Tibial nerve (tissue), 3 donors: ENCODE data around the gene C11orf68.

Source experiments
- POLR2A ChIP-seq, 2 donors: fragments of 450-650 bp; IDR thresholded peaks; one replicate each; pipeline ENCODE4 v1.6.1; 2017; ENCODE audit warnings: antibody characterized with exemption in 2 of 2, mild to moderate bottlenecking in 2 of 2, moderate library complexity in 2 of 2
- TF ChIP-seq, protein P1 (sequence below), 5 experiments: fragments of 200-600 bp in 3 of 5; fragments of 450-650 bp in 2 of 5; sonication (generic) in 3 of 5; IDR thresholded peaks; one replicate each; pipeline ENCODE4 v1.5.1; 2016 to 2019; ENCODE audit warnings: antibody characterized with exemption in 5 of 5, mild to moderate bottlenecking in 3 of 5, moderate library complexity in 2 of 5

DNA sequence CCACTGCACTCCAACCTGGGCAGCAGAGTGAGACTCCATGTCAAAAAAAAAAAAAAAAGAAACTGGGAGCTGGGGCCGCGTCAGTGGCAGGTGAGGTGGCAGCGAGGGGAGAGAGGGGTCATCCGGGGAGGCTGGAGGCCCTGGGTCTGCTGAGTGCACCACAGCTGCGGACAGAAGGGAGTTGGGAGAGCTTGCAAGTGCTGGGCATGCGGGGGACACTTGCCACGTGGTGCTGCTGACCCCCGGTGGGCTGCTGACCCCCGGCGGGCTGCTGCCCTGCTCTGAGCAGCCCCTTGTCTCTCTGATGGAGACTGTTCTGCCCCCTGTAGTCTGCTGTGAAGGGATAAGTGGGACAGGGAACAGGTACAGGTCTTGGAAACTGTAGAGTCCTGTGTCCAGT lies 3.0 kb upstream of the C11orf68 start:
- TF ChIP-seq, protein P1, sequence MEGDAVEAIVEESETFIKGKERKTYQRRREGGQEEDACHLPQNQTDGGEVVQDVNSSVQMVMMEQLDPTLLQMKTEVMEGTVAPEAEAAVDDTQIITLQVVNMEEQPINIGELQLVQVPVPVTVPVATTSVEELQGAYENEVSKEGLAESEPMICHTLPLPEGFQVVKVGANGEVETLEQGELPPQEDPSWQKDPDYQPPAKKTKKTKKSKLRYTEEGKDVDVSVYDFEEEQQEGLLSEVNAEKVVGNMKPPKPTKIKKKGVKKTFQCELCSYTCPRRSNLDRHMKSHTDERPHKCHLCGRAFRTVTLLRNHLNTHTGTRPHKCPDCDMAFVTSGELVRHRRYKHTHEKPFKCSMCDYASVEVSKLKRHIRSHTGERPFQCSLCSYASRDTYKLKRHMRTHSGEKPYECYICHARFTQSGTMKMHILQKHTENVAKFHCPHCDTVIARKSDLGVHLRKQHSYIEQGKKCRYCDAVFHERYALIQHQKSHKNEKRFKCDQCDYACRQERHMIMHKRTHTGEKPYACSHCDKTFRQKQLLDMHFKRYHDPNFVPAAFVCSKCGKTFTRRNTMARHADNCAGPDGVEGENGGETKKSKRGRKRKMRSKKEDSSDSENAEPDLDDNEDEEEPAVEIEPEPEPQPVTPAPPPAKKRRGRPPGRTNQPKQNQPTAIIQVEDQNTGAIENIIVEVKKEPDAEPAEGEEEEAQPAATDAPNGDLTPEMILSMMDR (IDR thresholded peaks at IDR 0.05) = no peak
- no peak for TF ChIP-seq POLR2A (IDR thresholded peaks at IDR 0.05)
